Adipocyte (in vitro differentiated cells): ENCODE measurements around the gene SNX5.
"Not testable (repeated sequence)": the region's sequence is repeated elsewhere in the genome, so short reads cannot be mapped to it uniquely, and the experiment has no call there.

ENCODE experiments used
- DNase-seq: peaks from one replicate; pipeline ENCODE4 v3.0.0-alpha.2; 2015; ENCODE audit warnings: low read depth
- H3K27me3 ChIP-seq: replicated peaks from 2 replicates; pipeline ENCODE4 v1.7.0; 2013; ENCODE audit warnings: mild to moderate bottlenecking, low read length, moderate library complexity; ENCODE audit not compliant: control insufficient read depth, insufficient read depth
- H3K36me3 ChIP-seq: 2 replicates; pipeline ENCODE4 v1.7.0; 2013; ENCODE audit warnings: low read length, mild to moderate bottlenecking, moderate library complexity; ENCODE audit not compliant: control insufficient read depth, insufficient read depth, severe bottlenecking
- H3K4me1 ChIP-seq: 2 replicates; pipeline ENCODE4 v1.7.0; 2013; ENCODE audit warnings: mild to moderate bottlenecking, low read length, moderate library complexity; ENCODE audit not compliant: control insufficient read depth, insufficient read depth
- H3K4me3 ChIP-seq: 2 replicates; pipeline ENCODE4 v1.7.0; 2013; ENCODE audit warnings: mild to moderate bottlenecking, low read length, moderate library complexity
- H3K9ac ChIP-seq: 2 replicates; pipeline ENCODE4 v1.7.0; 2013; ENCODE audit warnings: mild to moderate bottlenecking, low read length, moderate library complexity
- H3K9me3 ChIP-seq: 2 replicates; pipeline ENCODE4 v1.7.0; 2013; ENCODE audit warnings: mild to moderate bottlenecking, low read length, moderate library complexity; ENCODE audit not compliant: control insufficient read depth

Gene SNX5

DNA sequence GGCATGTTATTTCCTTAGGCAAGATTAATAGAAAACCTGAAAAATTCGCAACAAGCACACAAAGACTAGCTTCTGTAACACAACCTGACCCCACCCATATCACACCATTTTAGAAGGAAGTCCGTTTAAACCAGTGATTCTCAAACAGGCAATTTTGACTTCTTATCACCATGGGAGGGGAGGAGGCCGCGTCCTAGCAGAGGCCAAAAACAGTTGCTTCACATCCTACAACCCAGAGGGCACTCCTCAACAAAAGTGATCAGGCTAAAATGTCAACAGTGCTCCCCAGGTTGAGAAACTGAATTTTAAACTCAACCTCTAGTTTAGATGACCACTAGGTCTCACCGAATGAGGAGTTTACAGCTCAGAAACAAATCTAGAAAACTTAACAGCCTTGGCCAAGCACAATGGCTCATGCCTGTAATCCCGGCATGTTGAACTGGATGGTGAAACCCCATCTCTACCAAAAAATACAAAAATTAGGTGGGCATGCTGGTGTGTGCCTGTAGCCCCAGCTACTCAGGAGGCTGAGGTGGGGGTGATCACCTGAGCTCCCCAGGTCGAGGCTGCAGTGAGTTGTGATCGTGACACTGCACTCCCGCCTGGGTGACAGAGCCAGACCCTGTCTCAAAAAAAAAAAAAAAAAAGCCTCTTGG is 3.4 kb downstream of the SNX5 start:
- Histone ChIP-seq H3K4me3 (peak overlapping the region; percentile 95), H3K9ac (peak overlapping the region; percentile 95), H3K9me3 (no peaks in the 10 kb centered on the region), H3K27me3 (no peaks in the 10 kb centered on the region), H3K36me3 (peaks cover 7% of the 10 kb centered on the region), H3K4me1 (peaks cover 70% of the 10 kb centered on the region)
- DNase-seq, result no peak

DNA sequence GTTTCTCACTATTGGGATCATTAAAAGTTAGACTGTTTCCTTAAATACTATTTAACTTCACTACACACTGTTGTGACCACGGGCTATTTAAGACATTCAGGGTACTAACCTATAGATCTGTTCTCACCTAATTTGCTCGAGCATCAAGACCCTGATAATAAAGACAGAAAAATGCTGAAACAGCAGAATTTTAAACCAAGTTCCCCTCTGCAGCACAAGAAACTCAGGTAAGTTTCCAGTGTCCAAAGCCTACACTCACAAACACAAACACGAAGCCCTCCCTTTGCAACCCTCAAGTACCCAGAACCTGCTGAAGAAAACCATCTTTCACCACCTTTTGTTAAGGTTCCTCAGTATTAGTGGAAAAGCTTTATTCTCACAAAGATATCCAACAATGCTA is 4.0 kb downstream of the SNX5 start:
- Histone ChIP-seq H3K9ac (no peak overlapping the region), H3K4me3 (no peak overlapping the region), H3K36me3 (peaks cover 7% of the 10 kb centered on the region), H3K9me3 (no peaks in the 10 kb centered on the region), H3K27me3 (no peaks in the 10 kb centered on the region), H3K4me1 (peaks cover 72% of the 10 kb centered on the region)
- DNase-seq, result no peak

DNA sequence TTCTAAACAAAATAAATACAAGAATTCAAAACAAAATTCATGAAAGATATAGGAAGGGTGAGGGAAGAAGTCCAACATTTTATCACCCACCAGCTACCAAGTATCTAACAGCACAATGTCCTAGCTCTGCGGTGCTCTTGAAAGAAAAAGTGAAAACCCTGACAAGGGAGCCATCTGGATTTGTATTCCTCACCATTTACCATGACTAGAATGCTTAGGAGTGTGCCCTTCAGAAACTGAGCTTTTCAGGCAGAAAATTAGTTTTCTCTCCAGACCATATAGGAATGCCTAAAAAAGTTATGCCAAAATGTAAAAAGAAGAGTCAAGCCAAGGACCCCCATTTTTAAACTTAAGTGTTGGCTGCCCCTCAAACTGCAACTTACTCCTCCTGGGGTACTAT is 4.5 kb downstream of the SNX5 start:
- Histone ChIP-seq H3K4me1 (peaks cover 78% of the 10 kb centered on the region), H3K27me3 (no peaks in the 10 kb centered on the region), H3K4me3 (no peak overlapping the region), H3K36me3 (peaks cover 7% of the 10 kb centered on the region), H3K9me3 (no peaks in the 10 kb centered on the region), H3K9ac (no peak overlapping the region)
- no peak for DNase-seq

DNA sequence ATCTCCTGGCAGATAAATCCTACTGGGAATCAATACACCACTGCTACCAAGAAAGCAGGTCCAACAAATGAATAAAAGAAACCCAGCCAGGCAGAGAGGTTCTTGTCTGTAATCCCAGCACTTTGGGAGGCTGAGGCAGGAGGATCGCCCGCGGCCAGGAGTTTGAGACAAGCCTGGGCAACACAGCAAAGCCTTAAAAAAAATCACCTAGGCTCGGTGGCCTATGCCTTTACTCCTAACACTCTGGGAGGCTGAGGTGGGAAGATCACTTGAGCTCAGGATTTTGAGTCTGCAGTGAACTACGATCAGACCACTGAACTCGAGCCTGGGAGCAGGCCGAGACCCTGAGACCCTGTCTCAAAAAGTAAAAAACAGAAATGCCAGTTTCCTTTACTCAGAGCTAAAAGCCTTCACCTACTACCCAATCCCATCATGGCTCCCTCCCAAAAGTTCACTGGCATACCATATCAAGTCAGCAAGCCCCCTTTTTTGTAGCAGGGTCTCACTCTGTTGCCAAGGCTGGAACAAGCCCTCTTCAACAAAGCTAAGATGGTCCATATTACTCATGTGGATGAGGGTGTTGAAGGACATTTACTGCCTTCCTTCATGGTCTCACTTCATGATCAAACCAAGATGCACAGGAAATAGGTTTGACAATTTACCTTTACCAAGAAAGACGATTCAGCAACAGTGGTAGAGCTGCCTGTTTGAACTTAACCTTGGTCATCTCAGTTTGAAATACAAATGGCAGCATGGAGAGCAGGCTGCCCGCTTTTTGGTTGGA is 5.3 kb downstream of the SNX5 start:
- peaks cover 7% of the 10 kb centered on the region for H3K36me3 ChIP-seq
- peak overlapping the region; percentile 29 for H3K4me3 ChIP-seq
- H3K9me3 ChIP-seq, result no peaks in the 10 kb centered on the region
- H3K9ac ChIP-seq, result no peak overlapping the region
- no peak for DNase-seq
- peaks cover 85% of the 10 kb centered on the region for H3K4me1 ChIP-seq
- no peaks in the 10 kb centered on the region for H3K27me3 ChIP-seq

DNA sequence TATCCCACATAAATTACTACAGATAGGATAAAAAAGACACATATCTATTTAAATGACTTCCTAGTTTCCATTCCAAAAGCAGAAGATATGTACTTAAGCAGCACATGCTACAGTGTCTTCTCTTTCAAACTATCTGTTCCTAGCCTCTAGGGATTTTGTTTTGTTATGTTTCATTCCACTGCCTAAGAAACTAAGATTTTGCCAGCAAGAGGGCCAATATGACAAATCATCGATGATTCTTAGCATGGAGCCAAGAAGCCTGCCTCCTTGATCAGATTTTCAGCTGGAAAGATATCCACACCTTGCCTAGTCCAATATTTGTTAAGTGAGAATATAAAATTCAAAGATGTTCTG is 7.0 kb downstream of the SNX5 start:
- H3K36me3 ChIP-seq, result peaks cover 7% of the 10 kb centered on the region
- H3K4me1 ChIP-seq, result peaks cover 90% of the 10 kb centered on the region
- peak overlapping the region; percentile 53 for H3K4me3 ChIP-seq
- no peaks in the 10 kb centered on the region for H3K9me3 ChIP-seq
- peak; percentile 44 for DNase-seq
- no peaks in the 10 kb centered on the region for H3K27me3 ChIP-seq
- peak overlapping the region; percentile 62 for H3K9ac ChIP-seq

DNA sequence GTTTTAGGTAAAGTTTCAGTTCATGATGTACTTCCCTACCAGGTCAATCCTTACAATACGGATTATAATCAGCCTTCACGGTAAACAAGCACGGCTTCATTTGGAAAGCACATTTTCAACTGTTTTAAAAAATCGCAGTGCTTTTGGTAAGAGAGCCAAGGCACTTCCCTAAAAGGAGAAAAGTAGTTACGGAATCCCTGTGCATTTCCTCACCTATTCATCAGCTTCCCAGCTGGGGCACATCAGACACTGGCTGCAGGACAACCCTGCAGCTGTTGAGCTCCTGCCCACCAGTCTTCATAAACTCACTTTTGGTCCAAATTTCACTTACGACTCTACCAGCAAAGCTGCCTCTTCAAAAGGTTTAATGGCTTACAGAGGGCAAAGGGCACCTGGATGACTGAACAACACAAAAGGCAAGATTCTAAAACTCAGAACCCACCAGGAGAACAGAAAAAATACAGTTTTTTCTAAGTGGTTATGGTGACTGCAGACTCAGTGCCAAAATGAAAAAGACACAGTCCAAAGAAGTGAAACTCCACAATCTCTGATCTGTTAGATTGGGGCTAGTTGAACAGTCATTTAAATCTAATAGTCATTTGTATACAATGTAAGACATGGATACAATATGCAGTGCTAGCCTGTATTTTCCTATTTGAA is 7.5 kb downstream of the SNX5 start:
- peak overlapping the region; percentile 53 for H3K4me3 ChIP-seq

DNA sequence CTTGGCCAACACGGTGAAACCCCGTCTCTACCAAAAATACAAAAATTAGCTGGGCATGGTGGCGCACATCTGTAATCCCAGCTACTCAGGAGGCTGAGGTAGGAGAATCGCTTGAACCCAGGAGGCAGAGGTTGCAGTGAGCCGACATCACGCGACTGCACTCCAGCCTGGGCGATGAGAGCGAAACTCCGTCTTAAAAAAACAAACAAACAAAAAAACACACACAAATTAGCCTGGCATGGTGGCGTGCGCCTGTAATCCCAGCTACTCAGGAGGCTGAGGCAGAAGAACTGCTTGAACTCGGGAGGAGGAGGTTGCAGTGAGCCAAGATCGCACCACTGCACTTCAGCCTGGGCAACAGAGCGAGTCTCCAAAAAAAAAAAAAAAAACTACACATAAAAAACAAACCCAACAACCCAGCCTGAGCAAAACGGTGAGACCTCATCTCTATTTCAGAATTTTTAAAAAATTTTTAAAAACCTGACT is 8.2 kb downstream of the SNX5 start:
- not testable (repeated sequence) for DNase-seq, H3K27me3 ChIP-seq, H3K9me3 ChIP-seq
- H3K4me3 ChIP-seq, result peak overlapping the region; percentile 53
- H3K36me3 ChIP-seq, result peaks cover 16% of the 10 kb centered on the region
- H3K4me1 ChIP-seq, result peaks cover 78% of the 10 kb centered on the region
- peak overlapping the region; percentile 62 for H3K9ac ChIP-seq

More for the DNA sequence above, 7.5 kb downstream of the SNX5 start:
- Histone ChIP-seq H3K36me3 (peaks cover 10% of the 10 kb centered on the region), H3K9me3 (no peaks in the 10 kb centered on the region), H3K9ac (peak overlapping the region; percentile 62), H3K4me1 (peaks cover 84% of the 10 kb centered on the region), H3K27me3 (no peaks in the 10 kb centered on the region)
- DNase-seq, result peak; percentile 59

DNA sequence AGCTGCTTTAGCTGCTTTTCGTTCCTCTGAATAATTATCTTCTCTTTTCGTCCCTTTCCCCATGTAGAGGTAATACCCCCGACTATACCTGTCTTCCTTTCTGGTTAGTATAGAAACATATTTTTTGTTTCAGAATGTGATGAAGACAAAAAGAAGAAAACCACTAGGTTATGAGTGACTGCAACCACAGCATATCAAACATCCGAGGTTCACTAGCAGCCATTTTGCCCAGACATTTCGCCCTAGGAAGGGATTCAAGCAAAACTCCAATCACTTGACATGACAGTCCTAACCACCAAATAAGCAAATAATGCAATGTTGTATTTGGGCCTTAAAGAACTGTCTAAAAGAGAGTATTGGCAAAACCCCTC is 9.4 kb downstream of the SNX5 start:
- H3K4me3 ChIP-seq, result peak overlapping the region; percentile 42
- peaks cover 28% of the 10 kb centered on the region for H3K36me3 ChIP-seq
- no peaks in the 10 kb centered on the region for H3K27me3 ChIP-seq
- no peaks in the 10 kb centered on the region for H3K9me3 ChIP-seq
- no peak for DNase-seq
- peaks cover 66% of the 10 kb centered on the region for H3K4me1 ChIP-seq
- H3K9ac ChIP-seq, result peak overlapping the region; percentile 37

DNA sequence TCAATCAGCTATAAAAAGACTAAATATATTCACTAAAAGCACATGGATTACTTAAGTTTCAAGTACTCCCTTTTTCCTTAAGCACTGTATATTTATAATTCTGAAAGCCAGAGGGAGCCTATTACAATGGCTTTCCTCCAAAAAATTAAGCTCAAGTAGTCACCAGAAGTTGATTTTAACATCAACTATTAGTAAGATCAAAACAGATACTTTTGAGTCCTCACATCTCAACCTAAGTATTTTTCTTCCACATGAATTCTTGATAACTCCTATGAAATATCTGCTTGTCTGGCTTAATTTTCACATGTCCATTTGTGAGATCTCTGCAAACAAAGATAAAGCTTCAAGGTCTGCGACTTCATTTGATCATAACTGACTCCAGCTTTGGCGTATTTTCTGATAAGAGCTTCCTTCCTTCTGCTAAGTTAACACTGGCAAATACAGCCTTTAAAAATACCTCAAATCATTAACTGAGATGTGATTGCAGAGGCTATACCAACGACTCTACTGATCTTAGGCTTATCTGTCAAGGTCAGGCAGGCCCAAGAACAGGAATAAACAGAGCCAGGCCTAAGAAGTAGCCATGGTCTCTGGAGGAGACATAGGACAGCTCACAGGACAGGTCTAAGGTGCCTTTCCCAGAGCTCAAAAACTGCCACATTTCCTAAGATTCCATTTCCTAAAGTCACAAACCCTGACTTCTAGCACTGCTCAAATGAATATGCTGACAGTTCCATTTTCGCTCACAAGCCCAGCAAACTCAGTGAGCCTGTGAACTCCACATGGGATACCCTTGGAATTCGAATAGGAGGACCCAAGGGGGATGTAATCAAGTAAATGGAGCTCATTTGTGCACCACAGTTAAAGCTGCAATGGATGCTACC is 10.0 kb downstream of the SNX5 start:
- Histone ChIP-seq H3K9ac (peak overlapping the region; percentile 37), H3K9me3 (no peaks in the 10 kb centered on the region), H3K27me3 (no peaks in the 10 kb centered on the region), H3K4me1 (peaks cover 63% of the 10 kb centered on the region), H3K36me3 (peaks cover 31% of the 10 kb centered on the region), H3K4me3 (peak overlapping the region; percentile 42)
- DNase-seq, result peak; percentile 63

DNA sequence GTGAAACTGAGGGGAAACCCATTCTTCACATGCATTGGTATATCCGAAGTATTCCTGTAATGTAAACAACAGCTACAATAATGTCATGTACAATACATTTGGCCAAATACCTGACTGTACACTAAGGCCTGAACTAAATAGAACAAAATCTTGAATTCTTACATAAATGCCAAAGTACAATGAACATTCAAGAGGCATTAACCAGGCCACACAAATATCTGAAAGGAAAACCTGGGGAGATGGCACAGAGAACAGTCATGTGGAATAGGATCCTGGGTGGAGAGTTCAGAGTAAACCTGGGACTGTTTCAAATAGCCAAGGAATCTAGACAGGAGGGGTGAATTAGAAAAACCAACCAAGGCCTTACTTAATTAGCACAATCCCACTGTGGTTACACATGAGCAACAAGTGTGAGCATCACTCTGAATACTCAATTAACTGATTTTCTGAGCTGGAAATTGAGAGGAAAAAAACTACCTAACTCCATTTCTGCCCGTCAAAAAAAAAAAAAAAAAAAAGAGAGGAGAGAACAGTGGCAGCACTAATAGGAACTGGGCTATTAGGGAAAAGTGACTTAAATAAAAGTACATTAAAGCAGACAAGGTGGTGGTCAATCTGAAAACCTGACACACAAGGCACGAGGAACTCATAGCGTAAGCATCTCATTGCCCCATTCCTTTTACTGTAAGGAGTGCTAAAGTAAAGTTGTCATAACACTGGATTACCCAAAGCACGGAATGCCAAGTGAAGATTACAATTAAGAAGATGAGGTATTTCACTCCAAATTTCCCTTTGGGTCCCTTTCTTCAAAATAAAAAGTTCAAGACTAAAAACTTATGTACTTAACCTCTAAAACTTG is 10.9 kb downstream of the SNX5 start:
- Histone ChIP-seq H3K4me1 (peaks cover 54% of the 10 kb centered on the region), H3K9me3 (no peaks in the 10 kb centered on the region), H3K27me3 (no peaks in the 10 kb centered on the region), H3K9ac (no peak overlapping the region), H3K4me3 (no peak overlapping the region), H3K36me3 (peaks cover 36% of the 10 kb centered on the region)
- DNase-seq, result no peak
